ENCODE results near the gene POFUT1. TPM values are rescaled to one million over a fixed set of nuclear protein-coding genes. Genes with fewer than 3 reads are reported as not detected.

The POFUT1 gene
- total and polyA plus RNA-seq, 9 of the 15 experiments (the other 6 are each of a cell fraction or from before 2014, with no cell fraction given) = 3.5 to 44.7 (median 23.5) TPM

DNA sequence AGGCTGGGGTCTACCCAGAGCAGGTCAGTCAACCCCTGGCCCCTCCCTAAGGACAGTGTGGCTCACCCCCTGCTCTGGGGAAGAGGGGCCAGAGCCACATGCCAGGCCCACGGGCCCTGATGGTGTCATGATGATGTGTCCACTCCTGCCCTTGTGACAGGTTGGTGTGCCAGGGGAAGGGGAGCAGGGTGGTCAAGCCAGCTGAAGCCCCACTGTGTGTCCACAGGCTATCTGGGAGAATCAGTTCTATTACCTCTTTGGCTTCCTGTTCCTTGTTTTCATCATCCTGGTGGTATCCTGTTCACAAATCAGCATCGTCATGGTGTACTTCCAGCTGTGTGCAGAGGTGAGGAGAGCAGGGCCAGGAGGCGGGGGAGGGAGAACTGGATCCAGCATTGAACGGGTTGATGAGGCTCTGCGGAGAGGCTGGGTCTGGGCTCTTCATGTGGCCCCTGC is 47.9 kb upstream of the POFUT1 start (continued):
- TF ChIP-seq, protein P1, sequence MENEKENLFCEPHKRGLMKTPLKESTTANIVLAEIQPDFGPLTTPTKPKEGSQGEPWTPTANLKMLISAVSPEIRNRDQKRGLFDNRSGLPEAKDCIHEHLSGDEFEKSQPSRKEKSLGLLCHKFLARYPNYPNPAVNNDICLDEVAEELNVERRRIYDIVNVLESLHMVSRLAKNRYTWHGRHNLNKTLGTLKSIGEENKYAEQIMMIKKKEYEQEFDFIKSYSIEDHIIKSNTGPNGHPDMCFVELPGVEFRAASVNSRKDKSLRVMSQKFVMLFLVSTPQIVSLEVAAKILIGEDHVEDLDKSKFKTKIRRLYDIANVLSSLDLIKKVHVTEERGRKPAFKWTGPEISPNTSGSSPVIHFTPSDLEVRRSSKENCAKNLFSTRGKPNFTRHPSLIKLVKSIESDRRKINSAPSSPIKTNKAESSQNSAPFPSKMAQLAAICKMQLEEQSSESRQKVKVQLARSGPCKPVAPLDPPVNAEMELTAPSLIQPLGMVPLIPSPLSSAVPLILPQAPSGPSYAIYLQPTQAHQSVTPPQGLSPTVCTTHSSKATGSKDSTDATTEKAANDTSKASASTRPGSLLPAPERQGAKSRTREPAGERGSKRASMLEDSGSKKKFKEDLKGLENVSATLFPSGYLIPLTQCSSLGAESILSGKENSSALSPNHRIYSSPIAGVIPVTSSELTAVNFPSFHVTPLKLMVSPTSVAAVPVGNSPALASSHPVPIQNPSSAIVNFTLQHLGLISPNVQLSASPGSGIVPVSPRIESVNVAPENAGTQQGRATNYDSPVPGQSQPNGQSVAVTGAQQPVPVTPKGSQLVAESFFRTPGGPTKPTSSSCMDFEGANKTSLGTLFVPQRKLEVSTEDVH (IDR thresholded peaks at IDR 0.05; ENCODE audit: low read depth, partially characterized antibody) = no peak
- no peak for TF ChIP-seq ARID2 (IDR thresholded peaks at IDR 0.05)
- 0 out of 4 replicates have a peak, but pooled peaks of 1 of the 2 experiments have one; percentile 59 for TF ChIP-seq ETV6 (IDR thresholded peaks at IDR 0.05; ENCODE audit: borderline replicate concordance in 1 of 2, low read depth in 2 of 2, low read length in 1 of 2)
- TF ChIP-seq ETV6 (CRISPR knock-in tag; IDR thresholded peaks at IDR 0.05; ENCODE audit: borderline replicate concordance) = no peak
- peak; percentile 43 for TF ChIP-seq HDAC3 (IDR thresholded peaks at IDR 0.05; ENCODE audit: borderline replicate concordance, partially characterized antibody)
- TF ChIP-seq, protein P2, sequence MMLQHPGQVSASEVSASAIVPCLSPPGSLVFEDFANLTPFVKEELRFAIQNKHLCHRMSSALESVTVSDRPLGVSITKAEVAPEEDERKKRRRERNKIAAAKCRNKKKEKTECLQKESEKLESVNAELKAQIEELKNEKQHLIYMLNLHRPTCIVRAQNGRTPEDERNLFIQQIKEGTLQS (IDR thresholded peaks at IDR 0.05) = peak; percentile 90
- TF ChIP-seq, protein P2 (CRISPR knock-in tag; conservative IDR thresholded peaks at IDR 0.05) = 0 out of 2 replicates have a peak, but pooled peaks have one; percentile 35
- peak; percentile 73 for TF ChIP-seq HDAC2 (IDR thresholded peaks at IDR 0.05)
- TF ChIP-seq, protein P3, sequence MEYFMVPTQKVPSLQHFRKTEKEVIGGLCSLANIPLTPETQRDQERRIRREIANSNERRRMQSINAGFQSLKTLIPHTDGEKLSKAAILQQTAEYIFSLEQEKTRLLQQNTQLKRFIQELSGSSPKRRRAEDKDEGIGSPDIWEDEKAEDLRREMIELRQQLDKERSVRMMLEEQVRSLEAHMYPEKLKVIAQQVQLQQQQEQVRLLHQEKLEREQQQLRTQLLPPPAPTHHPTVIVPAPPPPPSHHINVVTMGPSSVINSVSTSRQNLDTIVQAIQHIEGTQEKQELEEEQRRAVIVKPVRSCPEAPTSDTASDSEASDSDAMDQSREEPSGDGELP (CRISPR knock-in tag; IDR thresholded peaks at IDR 0.05; ENCODE audit: borderline replicate concordance) = peak; percentile 97
- TF ChIP-seq, protein P4, sequence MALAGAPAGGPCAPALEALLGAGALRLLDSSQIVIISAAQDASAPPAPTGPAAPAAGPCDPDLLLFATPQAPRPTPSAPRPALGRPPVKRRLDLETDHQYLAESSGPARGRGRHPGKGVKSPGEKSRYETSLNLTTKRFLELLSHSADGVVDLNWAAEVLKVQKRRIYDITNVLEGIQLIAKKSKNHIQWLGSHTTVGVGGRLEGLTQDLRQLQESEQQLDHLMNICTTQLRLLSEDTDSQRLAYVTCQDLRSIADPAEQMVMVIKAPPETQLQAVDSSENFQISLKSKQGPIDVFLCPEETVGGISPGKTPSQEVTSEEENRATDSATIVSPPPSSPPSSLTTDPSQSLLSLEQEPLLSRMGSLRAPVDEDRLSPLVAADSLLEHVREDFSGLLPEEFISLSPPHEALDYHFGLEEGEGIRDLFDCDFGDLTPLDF (CRISPR knock-in tag; IDR thresholded peaks at IDR 0.05) = no peak
- TF ChIP-seq ATF7 (IDR thresholded peaks at IDR 0.05) = peak; percentile 70; the same call in 1 of the 2 replicates
- TF ChIP-seq TCF7 (IDR thresholded peaks at IDR 0.05; ENCODE audit: borderline replicate concordance) = no peak
- TF ChIP-seq SRSF3 (IDR thresholded peaks at IDR 0.05; ENCODE audit: insufficient read depth, low read length) = no peak
- TF ChIP-seq MCM3 (IDR thresholded peaks at IDR 0.05) = no peak
- TF ChIP-seq ZKSCAN1 (IDR thresholded peaks at IDR 0.05; ENCODE audit: low read depth, low read length) = peak; percentile 99
- peak; percentile 90 for TF ChIP-seq CTBP1 (IDR thresholded peaks at IDR 0.05; ENCODE audit: borderline replicate concordance)
- TF ChIP-seq RBFOX2 (IDR thresholded peaks at IDR 0.05; ENCODE audit: low read depth, low read length) = 0 out of 2 replicates have a peak, but pooled peaks have one; percentile 19
- 0 out of 2 replicates have a peak, but pooled peaks have one; percentile 24 for TF ChIP-seq CBFA2T2 (conservative IDR thresholded peaks at IDR 0.05)
- no peak for TF ChIP-seq TAF1 (IDR thresholded peaks at IDR 0.05; ENCODE audit: control insufficient read depth, extremely low read depth, insufficient read depth, low read length, severe bottlenecking)
- TF ChIP-seq HDAC1 (IDR thresholded peaks at IDR 0.05) = peak in 1 of 2 experiments; percentile 61; a peak in 2 of 4 replicates
- peak; percentile 81 for TF ChIP-seq BACH1 (tag; IDR thresholded peaks at IDR 0.05)
- peak; percentile 28; the same call in 1 of the 2 replicates for TF ChIP-seq NCOR1 (IDR thresholded peaks at IDR 0.05)
- TF ChIP-seq ATF1 (CRISPR knock-in tag; IDR thresholded peaks at IDR 0.05) = no peak
- TF ChIP-seq ATF1 (tag; IDR thresholded peaks at IDR 0.05) = peak; percentile 48
- peak; percentile 20 for TF ChIP-seq HMGN3 (IDR thresholded peaks at IDR 0.05; ENCODE audit: borderline replicate concordance, extremely low read depth, insufficient read length, low read depth, low read length)

Data from K562 (cell line).